Measurements from ENCODE around the gene PIGQ.

GRCh38 chr16:593807-594206, 24.0 kb downstream of the PIGQ start:
- no peak for TF ChIP-seq MAX (IDR thresholded peaks at IDR 0.05)
- no peak for TF ChIP-seq ZNF605 (CRISPR knock-in tag; IDR thresholded peaks at IDR 0.05)
- no peak for TF ChIP-seq TAF1 (CRISPR knock-in tag; IDR thresholded peaks at IDR 0.05)

Measured in HepG2 (cell line).